GM19452 (cell line): ENCODE measurements around the gene MPV17.
"Not testable (repeated sequence)": the region's sequence is repeated elsewhere in the genome, so short reads cannot be mapped to it uniquely, and the experiment has no call there.

ENCODE experiments used
- ATAC-seq: cut with Tn5 transposase; IDR thresholded peaks from one replicate; pipeline ENCODE4 v1.9.1; 2021; ENCODE audit not compliant: unreplicated experiment

Gene MPV17, protein sequence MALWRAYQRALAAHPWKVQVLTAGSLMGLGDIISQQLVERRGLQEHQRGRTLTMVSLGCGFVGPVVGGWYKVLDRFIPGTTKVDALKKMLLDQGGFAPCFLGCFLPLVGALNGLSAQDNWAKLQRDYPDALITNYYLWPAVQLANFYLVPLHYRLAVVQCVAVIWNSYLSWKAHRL

DNA sequence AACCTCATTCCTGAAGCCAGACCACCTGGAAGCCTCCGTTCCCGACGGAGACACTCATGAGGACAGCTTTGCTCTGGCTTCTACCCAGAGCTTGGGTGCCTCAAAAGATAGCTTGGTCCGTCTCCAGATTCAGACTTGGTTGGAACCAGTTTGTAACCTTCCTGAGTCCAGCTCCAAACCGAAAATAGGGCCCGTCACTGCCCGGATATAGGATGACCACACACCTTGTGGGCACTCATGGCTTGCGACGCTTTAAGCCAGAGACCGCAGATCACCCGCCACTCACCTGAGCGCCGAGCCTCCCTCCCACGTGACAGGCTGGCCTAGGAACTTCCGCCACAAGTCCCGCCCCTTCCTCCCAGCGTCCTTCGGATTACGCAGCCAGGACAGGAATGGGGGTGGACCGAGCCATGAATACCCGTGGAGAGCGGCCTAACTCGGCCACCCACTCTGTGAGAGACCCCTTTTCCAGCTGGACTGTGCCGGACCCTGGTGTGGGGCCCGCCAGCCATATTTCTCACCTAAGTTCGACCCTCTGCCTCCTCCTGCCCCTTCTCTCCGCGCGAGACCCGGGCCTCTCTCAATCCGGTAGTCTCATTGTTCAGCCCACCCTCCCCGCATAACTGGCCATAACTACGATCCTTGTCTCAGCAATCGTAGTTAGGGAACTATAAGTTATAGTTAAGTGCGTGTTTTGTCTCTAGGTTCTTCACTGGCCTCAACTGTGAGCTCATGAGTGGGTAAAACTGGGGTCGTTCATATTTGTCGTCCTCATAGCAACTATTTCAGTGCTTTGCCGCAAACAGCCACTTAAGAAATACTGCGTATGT, at the start of gene MPV17:
Gene MPV17, minus strand, starts transcription at position 332 of the 830 bp plus-strand sequence. CDS start 580 bp downstream, outside the sequence.
- peak; percentile 87 for ATAC-seq

- ATAC-seq = peak; percentile 26
These were observed 48.1 kb upstream of the MPV17 start for GRCh38 chr2:27370816-27371620.

DNA sequence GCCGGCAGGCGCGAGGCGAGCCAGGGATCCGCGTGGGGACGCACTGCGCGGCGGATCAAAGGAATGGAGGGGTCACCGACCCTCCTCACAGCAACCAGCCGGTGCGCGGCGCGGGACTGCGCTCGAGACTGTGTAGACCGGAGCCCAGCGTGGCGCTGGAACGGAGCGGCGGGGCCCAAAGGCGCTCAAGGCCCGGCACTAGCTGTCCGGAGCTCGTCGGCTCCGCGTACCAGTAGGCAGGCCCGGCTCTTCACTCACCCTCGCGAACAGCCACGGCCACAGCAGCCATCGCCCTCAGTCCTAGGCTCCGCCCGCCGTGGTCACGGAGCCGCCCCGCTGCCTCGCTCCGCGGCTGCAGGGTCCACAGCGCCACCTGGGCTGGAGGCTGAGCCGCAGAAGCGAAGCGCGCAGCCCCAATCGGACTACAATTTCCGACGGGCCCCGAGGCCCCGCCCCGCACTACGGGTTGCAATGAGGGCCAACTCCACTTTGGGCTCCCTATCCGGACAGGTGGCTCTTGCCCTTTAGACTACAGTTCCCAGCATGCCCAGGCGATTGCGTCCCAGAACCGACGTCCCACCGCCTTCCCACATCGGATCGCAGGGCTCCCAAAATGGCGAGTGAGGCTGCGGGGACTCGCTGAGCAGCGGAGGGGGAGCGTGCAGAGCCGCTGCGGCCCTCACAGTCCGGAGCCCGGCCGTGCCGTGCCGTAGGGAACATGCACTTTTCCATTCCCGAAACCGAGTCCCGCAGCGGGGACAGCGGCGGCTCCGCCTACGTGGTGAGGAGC, 47.3 kb upstream of the MPV17 start, which contains the start of the genes EIF2B4 and SNX17:
Gene EIF2B4, minus strand, starts transcription at position 313 of the 790 bp plus-strand sequence. Its CDS starts 24 bp downstream, at position 289.
Gene SNX17, plus strand, starts transcription at position 591 of the 790 bp plus-strand sequence. Its CDS starts 128 bp downstream, at position 719.
- peak; percentile 88 for ATAC-seq

- ATAC-seq = peak; percentile 3
These were observed 46.7 kb upstream of the MPV17 start for GRCh38 chr2:27369471-27370025.

GRCh38 chr2:27363933-27364332, 41.0 kb upstream of the MPV17 start:
- ATAC-seq = no peak

DNA sequence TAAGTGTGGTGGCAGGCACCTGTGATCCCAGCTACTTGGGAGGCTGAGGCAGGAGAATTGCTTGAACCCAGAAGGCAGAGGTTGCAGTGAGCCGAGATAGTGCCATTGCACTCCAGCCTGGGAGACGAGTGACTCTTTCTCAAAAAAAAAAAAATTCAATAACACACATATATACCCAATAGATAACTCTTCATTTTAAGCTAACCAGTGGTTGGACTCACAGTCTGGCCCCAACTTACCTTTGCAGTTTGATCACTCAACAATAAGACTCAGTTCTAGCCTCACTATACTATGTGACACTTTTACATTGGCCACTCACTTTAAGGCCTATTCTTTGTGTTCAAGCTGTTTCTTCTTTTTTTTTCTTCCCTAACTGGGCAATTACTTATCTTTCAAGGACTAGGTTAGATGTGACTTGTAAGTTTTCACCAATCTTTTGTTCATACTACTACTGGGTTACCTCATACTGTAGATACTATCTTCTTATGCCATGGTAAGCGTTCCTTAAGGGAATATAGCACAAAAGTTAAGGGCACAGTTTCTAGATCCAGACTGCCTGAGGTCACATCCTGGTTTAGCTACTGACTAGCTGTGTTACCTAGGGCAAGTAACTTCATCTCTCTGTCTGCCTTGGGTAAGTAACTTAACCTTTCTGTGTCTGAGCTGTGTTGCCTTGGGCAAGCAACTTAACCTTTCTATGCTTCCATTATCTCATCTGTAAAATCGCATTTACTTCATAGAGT, 40.0 kb upstream of the MPV17 start:
- no peak for ATAC-seq

GRCh38 chr2:27356382-27357181, 33.7 kb upstream of the MPV17 start, which contains the start of gene GTF3C2:
Gene GTF3C2 (minus strand): TSS chr2:27356764. CDS start chr2:27343554, 13,210 bp downstream.
- peak; percentile 82 for ATAC-seq

- ATAC-seq = peak; percentile 35
These were observed 33.1 kb upstream of the MPV17 start for GRCh38 chr2:27356056-27356381.

DNA sequence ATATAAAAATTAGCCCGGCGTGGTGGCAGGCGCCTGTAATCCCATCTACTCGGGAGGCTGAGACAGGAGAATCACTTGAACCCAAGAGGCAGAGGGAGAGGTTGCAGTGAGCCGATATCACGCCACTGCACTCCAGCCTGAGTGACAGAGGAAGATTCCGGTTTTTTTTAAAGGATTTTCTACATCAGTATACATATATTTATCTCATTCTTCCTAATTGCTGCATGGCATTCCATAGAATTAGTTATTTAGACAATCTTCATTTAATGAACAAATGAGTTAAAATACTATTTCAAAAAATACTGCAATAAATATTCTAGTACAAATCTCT, 31.7 kb upstream of the MPV17 start:
- no peak for ATAC-seq

- ATAC-seq = no peak
These were observed 31.1 kb upstream of the MPV17 start for GRCh38 chr2:27353762-27354596.

GRCh38 chr2:27353386-27353761, 30.5 kb upstream of the MPV17 start:
- ATAC-seq = not testable (repeated sequence)

DNA sequence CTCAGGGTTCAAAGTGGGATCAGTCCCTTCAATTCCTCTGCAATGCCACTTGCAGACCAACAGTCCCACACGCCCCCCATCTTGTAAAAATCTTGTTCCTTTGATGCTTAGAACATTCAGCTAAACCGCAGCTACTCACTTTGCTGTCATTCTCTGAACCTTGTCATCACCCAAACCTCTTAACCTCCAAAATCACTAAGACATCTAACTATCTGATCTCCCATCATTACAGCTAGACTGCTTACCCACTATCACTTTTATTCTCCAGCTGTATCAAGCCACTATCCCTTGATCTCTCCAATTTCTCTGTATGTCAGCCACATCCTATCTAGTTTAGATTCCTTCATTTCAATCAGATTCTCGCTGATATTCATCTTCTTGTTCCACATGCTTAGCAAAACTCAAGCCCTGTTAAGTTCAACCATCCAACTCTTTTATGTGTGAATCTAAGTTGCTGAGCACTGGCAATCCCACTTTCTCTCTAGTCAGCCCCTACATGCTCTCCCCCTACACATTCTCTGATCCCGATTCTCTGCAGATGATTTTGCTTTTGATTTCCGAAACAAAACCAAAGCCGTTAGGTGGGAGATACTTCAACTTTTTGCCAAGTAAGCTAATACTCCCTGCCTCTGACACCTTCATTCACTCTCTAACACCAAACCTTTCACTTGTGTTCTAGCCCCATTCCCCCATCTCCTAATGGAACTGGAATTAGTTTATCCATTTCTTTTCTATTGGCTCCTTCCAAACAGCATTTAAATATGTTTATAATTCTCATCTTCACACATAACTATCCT, 29.1 kb upstream of the MPV17 start:
- no peak for ATAC-seq

DNA sequence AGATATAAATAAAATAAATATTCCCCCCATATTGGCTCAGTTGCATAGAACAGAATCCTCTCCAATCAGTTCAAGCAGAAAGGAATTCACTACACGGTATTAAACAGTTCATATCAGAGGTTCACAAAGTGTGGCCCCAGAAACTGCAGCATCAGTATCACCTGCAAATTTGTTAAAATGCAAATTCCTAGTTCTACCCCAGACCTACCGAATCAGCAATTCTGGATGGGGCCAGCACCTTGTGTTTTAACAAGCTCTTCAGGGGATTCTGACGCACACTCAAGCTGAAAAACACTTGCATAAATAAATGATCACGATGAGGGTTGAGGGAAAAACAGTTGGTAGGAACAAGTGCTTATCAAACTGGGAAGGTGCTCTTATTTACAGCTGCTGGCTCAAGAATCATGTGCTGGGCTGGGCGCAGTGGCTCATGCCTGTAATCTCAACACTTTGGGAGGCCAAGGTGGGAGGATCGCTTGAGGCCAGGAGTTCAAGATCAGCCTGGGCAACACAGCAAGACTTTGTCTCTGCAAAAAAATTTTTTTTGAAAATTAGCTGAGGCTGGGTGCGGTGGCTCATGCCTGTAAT, 27.3 kb upstream of the MPV17 start:
- no peak for ATAC-seq

- no peak for ATAC-seq
These were observed 24.7 kb upstream of the MPV17 start for GRCh38 chr2:27347641-27348040.

DNA sequence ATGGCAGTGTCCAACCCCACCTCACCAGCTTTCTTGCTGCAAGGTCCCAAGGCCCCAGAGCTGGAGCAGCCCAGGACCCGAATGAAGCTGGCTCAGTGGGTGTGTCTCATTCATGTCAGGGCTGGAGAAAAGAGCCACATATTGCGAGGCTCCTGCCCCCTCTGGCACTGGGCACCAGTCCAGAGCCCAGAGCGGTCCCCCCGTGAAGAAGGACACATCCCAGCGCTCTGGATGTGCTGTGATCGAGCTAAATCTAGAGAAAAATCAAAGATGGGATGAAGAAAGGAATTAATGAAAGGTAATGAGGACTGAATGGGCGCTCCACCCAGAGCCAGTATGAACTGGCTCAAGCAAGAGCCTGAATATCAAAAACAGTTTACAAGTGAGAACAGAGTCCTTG, 13.3 kb upstream of the MPV17 start:
- no peak for ATAC-seq

- ATAC-seq = no peak
These were observed 12.4 kb upstream of the MPV17 start for GRCh38 chr2:27335311-27335710.

GRCh38 chr2:27324720-27325119, 1.8 kb upstream of the MPV17 start:
- no peak for ATAC-seq
